GM12878 (cell line): Measurements from ENCODE around the gene ANKRD13C. TPM values are rescaled to one million over a fixed set of nuclear protein-coding genes. Genes with fewer than 3 reads are reported as not detected.

Experiments
- ATAC-seq: fragments of 200-7000 bp; cut with Tn5 transposase; 3 replicates; pipeline ENCODE4 v1.9.1; 2020; ENCODE audit warnings: mild to moderate bottlenecking, moderate library complexity
- BruUV-seq: library from RNA; stranded (reverse); fragments of 400-500 nt; replicated peaks from 2 replicates; lab custom pipeline; 2021; lab: Mats Ljungman, UMichigan
- CTCF ChIA-PET: fragments of 300-600 bp; sonication (Branson Sonifier 250); formaldehyde crosslinking; extraction: SDS; loops from one replicate; lab custom pipeline; 2021; ENCODE audit warnings: inconsistent platforms; lab: Yijun Ruan, JAX
- POLR2A ChIA-PET: fragments of 350-600 bp; formaldehyde crosslinking; extraction: SDS; loops from one replicate; lab custom pipeline; 2021; ENCODE audit warnings: inconsistent platforms; lab: Charles Lee
- RAD21 ChIA-PET: fragments of 300-600 bp; sonication (Branson Sonifier 250); formaldehyde crosslinking; loops from one replicate; lab custom pipeline; 2023; ENCODE audit warnings: antibody characterized with exemption; ENCODE audit not compliant: unreplicated experiment; lab: Charles Lee
- SMC1A ChIA-PET: fragments of 300-600 bp; sonication (Branson Sonifier 250); formaldehyde crosslinking; loops from one replicate; lab custom pipeline; 2023; ENCODE audit not compliant: unreplicated experiment, uncharacterized antibody; lab: Charles Lee
- DNase-seq: peaks from one replicate; pipeline ENCODE4 v3.0.0-alpha.2; 2011; ENCODE audit warnings: low read depth, low spot score
- FAIRE-seq: peaks from 3 replicates; lab custom pipeline; 2011; peaks lifted over from hg19 to GRCh38; lab: Jason Lieb, UNC
- H2AFZ ChIP-seq: 2 replicates; pipeline ENCODE4 v1.6.0; 2011; ENCODE audit warnings: low read depth, low read length, control low read depth; ENCODE audit not compliant: control insufficient read depth
- H3K27ac ChIP-seq: 2 replicates; pipeline ENCODE4 v1.5.1; 2011; ENCODE audit warnings: control low read depth; ENCODE audit not compliant: control insufficient read depth, insufficient read depth
- H3K27me3 ChIP-seq, 2 experiments: replicated peaks in 1 of 2; 2 replicates each; pipeline versions ENCODE4 v1.6.0 to v1.6.1; 2011; ENCODE audit warnings: low read length in 1 of 2; ENCODE audit not compliant: control insufficient read depth in 2 of 2, insufficient read depth in 2 of 2
- H3K36me3 ChIP-seq, 2 experiments: 2 replicates each; pipeline ENCODE4 v1.5.1; 2011; ENCODE audit warnings: low read length in 1 of 2; ENCODE audit not compliant: control insufficient read depth in 2 of 2, insufficient read depth in 2 of 2
- H3K4me1 ChIP-seq: 2 replicates; pipeline ENCODE4 v1.6.1; 2011; ENCODE audit warnings: mild to moderate bottlenecking, low read length, moderate library complexity, mixed read lengths; ENCODE audit not compliant: control insufficient read depth, insufficient read depth
- H3K4me2 ChIP-seq: 2 replicates; pipeline ENCODE4 v1.6.0; 2011; ENCODE audit warnings: control low read depth; ENCODE audit not compliant: control insufficient read depth, insufficient read depth
- H3K4me3 ChIP-seq: fragments of 200-600 bp; sonication (generic); 2 replicates; pipeline ENCODE4 v1.5.1; 2016
- H3K79me2 ChIP-seq: 2 replicates; pipeline ENCODE4 v1.6.0; 2011; ENCODE audit warnings: low read length; ENCODE audit not compliant: control insufficient read depth, insufficient read depth
- H3K9ac ChIP-seq: 2 replicates; pipeline ENCODE4 v1.8.0; 2011; ENCODE audit warnings: low read length, control low read depth, mixed read lengths; ENCODE audit not compliant: control insufficient read depth, insufficient read depth
- H3K9me3 ChIP-seq: replicated peaks from 3 replicates; pipeline ENCODE4 v1.5.1; 2011; ENCODE audit warnings: mild to moderate bottlenecking, low read length; ENCODE audit not compliant: control insufficient read depth, insufficient read depth
- H4K20me1 ChIP-seq: 2 replicates; pipeline ENCODE4 v1.6.0; 2011; ENCODE audit not compliant: control insufficient read depth, insufficient read depth
- ATF7 ChIP-seq: fragments of 450-650 bp; IDR thresholded peaks from 2 replicates; pipeline ENCODE4 v1.6.1; 2016; ENCODE audit warnings: low read depth, mild to moderate bottlenecking
- CEBPB ChIP-seq, 2 experiments: fragments of 150-350 bp in 1 of 2; IDR thresholded peaks; 2 replicates each; pipeline ENCODE4 v1.6.1; 2012 to 2014; ENCODE audit warnings: low read depth in 2 of 2, low read length in 2 of 2, borderline replicate concordance in 1 of 2, inconsistent platforms in 1 of 2
- CHD1 ChIP-seq: IDR thresholded peaks from 2 replicates; pipeline ENCODE4 v1.6.1; 2012; ENCODE audit warnings: low read depth, low read length, improper control_type of control experiment
- EED ChIP-seq: sonication (generic); IDR thresholded peaks from 2 replicates; pipeline ENCODE4 v1.6.1; 2016; ENCODE audit warnings: antibody characterized with exemption, low read depth
- IKZF1 ChIP-seq: fragments of 450-650 bp; conservative IDR thresholded peaks from 2 replicates; pipeline ENCODE4 v1.6.1; 2017; ENCODE audit warnings: antibody characterized with exemption, mild to moderate bottlenecking
- PAX8 ChIP-seq: fragments of 450-650 bp; IDR thresholded peaks from 2 replicates; pipeline ENCODE4 v1.6.1; 2017; ENCODE audit warnings: mild to moderate bottlenecking, moderate library complexity
- RBBP5 ChIP-seq: fragments of 200-600 bp; sonication (generic); conservative IDR thresholded peaks from 2 replicates; pipeline ENCODE4 v1.6.1; 2016
- RUNX3 ChIP-seq: IDR thresholded peaks from 2 replicates; pipeline ENCODE4 v1.6.1; 2012; ENCODE audit warnings: low read length, inconsistent platforms
- SPI1 ChIP-seq: IDR thresholded peaks from 2 replicates; pipeline ENCODE4 v1.6.1; 2011; ENCODE audit warnings: low read depth, mild to moderate bottlenecking, low read length, moderate library complexity, borderline replicate concordance; ENCODE audit not compliant: insufficient read depth
- SREBF2 ChIP-seq: IDR thresholded peaks from 2 replicates; pipeline ENCODE4 v1.6.1; 2012; ENCODE audit warnings: mild to moderate bottlenecking, low read length
- SRF ChIP-seq, 2 experiments: IDR thresholded peaks; 2 replicates each; pipeline ENCODE4 v1.6.1; 2011; ENCODE audit warnings: low read depth in 2 of 2, low read length in 2 of 2, mild to moderate bottlenecking in 1 of 2, moderate library complexity in 1 of 2
- ZNF207 ChIP-seq: fragments of 450-650 bp; IDR thresholded peaks from 2 replicates; pipeline ENCODE4 v1.6.1; 2014; ENCODE audit warnings: antibody characterized with exemption, mild to moderate bottlenecking, borderline replicate concordance
- ZSCAN29 ChIP-seq: fragments of 450-650 bp; IDR thresholded peaks from 2 replicates; pipeline ENCODE4 v1.6.1; 2017; ENCODE audit warnings: mild to moderate bottlenecking, moderate library complexity
- WGBS: methylation state at CpG from one replicate; pipeline ENCODE4 v1.1.6; 2016; ENCODE audit warnings: low lambda C conversion rate; ENCODE audit not compliant: insufficient replicate concordance, insufficient coverage; ENCODE audit errors: missing lambda C conversion rate; 5-methylcytosine and 5-hydroxymethylcytosine counted together
- in situ Hi-C: fragments of 300-500 bp; cut with MboI; formaldehyde crosslinking; loops from 9 replicates; pipeline ENCODE4 v1.14.3; 2018; ENCODE audit warnings: mixed read lengths
- intact Hi-C: fragments of 100-400 bp; cut with micrococcal nuclease; formaldehyde crosslinking; loops from one replicate; pipeline ENCODE4 v1.14.2; 2022; ENCODE audit not compliant: unreplicated experiment
- polyA plus RNA-seq, 11 experiments: library from polyadenylated mRNA; depleted of rRNA in 4 of 11; unstranded in 6 of 11; stranded (reverse) in 5 of 11; fragments of >200 nt; fragmentation: Nextera tagmentation in 4 of 11; fragmentation: Illumina TruSeq in 1 of 11; extraction: Ambion mirVana in 4 of 11; extraction: Trizol in 1 of 11; gene quantifications; 1 replicate in 1 of 11; 2 replicates in 10 of 11; pipeline versions ENCODE4 v1.2.1 to v1.2.3, GENCODE V29; 2011 to 2016; ENCODE audit warnings: inconsistent platforms in 2 of 11, missing spikeins in 2 of 11, low read depth in 1 of 11
- total RNA-seq, 4 experiments: library from RNA; depleted of rRNA in 3 of 4; stranded (reverse); fragments of >200 nt in 3 of 4; fragmentation: Illumina TruSeq in 1 of 4; extraction: Trizol in 1 of 4; gene quantifications; 2 replicates each; pipeline versions ENCODE4 v1.2.1 to v1.2.3, GENCODE V29; 2013 to 2021
- TF ChIP-seq, protein P1 (sequence below): fragments of 450-650 bp; IDR thresholded peaks from 2 replicates; pipeline ENCODE4 v1.6.1; 2017; ENCODE audit warnings: borderline replicate concordance

The ANKRD13C gene
- total and polyA plus RNA-seq, 10 of the 15 experiments (the other 5 are each of a cell fraction or from before 2014, with no cell fraction given): 3.7 to 24.4 (median 14.1) TPM

DNA sequence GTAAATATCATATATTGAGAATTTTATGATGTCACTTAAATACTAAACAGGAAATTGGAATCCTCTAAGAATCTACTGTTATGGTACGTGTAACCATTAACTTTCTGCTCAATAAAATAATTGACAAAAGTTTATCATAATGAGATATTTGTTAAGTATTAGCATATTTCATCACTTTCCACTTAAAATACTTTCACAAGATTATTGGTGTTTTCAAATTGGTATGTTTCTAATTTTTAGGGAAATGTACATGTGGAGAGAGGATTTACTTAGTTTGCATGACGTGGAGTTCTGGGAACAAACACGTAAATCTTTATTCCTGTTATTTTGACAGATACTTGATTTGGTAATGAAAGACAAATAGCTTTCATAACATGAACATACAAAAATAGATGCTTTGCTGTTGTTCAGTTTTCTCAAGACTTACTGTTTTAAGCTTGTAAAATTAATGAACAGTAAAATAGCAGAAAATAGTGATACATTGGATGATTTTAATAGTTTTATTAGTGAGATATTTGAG lies 131.7 kb downstream of the ANKRD13C start:
- Histone ChIP-seq H3K27me3 (no peaks in the 10 kb centered on the region), H3K27ac (no peak overlapping the region), H3K79me2 (peaks cover 81% of the 10 kb centered on the region), H3K4me2 (peak overlapping the region; percentile 87), H2AFZ (no peak overlapping the region), H3K9ac (peak overlapping the region; percentile 99), H3K4me1 (peaks cover 6% of the 10 kb centered on the region), H3K36me3 (peaks cover 0 to 14% of the 10 kb centered on the region in 2 experiments; a peak in 3 of 4 replicates), H3K9me3 (no peaks in the 10 kb centered on the region), H3K4me3 (peak overlapping the region; percentile 88), H4K20me1 (no peaks in the 10 kb centered on the region)
- SMC1A ChIA-PET: interaction anchor here (0.9 kb wide), 1 partner anchor 16 kb away, joined by 4 read pairs; no protein-coding TSS in a partner anchor
- TF ChIP-seq RUNX3 (no peak), ATF7 (0 out of 2 replicates have a peak, but pooled peaks have one; percentile 30)
- intact Hi-C loops: loop anchor here (5.0 kb wide), 1 partner anchor 130 kb away; the partner anchor contains the start of gene ANKRD13C
- no peak for FAIRE-seq
- 0% methylated on average over 3 of the region's 3 CpGs for WGBS
- POLR2A ChIA-PET: interaction anchor here (1.1 to 1.2 kb wide), 2 partner anchors 12 to 19 kb away, joined by 3 read pairs; no protein-coding TSS in a partner anchor
- in situ Hi-C loops: no loop called here
- DNase-seq: no peak
- no TSS peak for BruUV-seq
- CTCF ChIA-PET: interaction anchor here (1.0 to 1.5 kb wide), 2 partner anchors 10 to 14 kb away, joined by 3 to 4 read pairs; no protein-coding TSS in a partner anchor
- ATAC-seq: no peak
- RAD21 ChIA-PET: interaction anchor here (1.0 kb wide), 1 partner anchor 13 kb away, joined by 4 read pairs; no protein-coding TSS in a partner anchor

DNA sequence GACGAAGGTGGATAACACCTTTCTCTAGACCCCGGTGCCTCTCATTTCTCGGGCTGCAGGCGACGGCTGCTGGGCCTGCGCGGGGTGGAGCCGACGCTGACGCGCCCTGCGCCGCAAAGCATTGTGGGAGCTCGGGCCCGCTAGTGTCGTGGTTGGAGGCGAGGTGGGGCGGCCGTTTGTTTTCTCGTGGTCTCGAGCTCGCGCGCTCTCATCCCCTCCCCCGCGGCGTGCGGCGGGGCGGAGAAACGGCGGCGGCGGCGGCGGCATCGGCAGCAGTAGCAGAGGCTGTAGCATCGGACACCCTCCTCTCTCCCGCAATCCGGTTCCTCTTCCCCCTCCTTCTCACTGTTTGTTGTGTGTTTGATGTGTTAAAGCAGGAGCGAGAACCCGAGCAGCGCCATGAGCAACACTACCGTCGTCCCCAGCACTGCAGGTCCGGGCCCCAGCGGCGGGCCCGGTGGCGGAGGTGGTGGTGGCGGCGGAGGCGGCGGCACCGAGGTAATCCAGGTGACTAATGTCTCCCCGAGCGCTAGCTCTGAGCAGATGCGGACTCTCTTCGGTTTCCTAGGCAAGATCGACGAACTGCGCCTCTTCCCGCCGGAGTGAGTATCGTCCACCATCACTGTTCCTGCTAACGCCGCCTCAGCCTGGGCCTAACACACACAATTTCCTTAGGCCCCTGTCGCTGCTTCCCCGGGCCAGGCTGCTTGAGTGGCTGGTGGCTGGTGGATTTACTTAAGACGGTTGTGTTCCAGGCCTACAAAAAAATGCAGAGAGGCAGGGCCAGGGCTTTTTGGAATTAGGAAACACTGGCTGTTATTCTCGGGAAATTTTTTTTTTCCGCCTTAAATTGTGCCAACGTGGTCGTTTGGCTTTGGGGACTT lies 133.0 kb downstream of the ANKRD13C start, which contains the start of gene SRSF11:
SRSF11 (plus strand) TSS at position 143 of the 884 bp plus-strand sequence; CDS start at position 400, 257 bp downstream.
- Histone ChIP-seq H3K79me2 (peaks cover 78% of the 10 kb centered on the region), H3K9ac (peak within 1 kb of the TSS; percentile 99), H3K4me1 (no peaks in the 10 kb centered on the region; the same call in 1 of the 2 replicates), H4K20me1 (no peaks in the 10 kb centered on the region), H3K9me3 (no peaks in the 10 kb centered on the region), H3K27ac (peak within 1 kb of the TSS; percentile 94), H2AFZ (peak within 1 kb of the TSS; percentile 77), H3K27me3 (no peaks in the 10 kb centered on the region), H3K4me3 (peak within 1 kb of the TSS; percentile 88), H3K4me2 (peak within 1 kb of the TSS; percentile 87), H3K36me3 (peaks cover 0 to 12% of the 10 kb centered on the region in 2 experiments; a peak in 3 of 4 replicates)
- intact Hi-C loops (loop anchor here (1.0 to 5.0 kb wide), 2 partner anchors 16 to 131 kb away; partner anchors contain the start of genes ANKRD13C and LRRC40), in situ Hi-C loops (no loop called here)
- RAD21 ChIA-PET: interaction anchor here (0.6 to 2.2 kb wide), 5 partner anchors 9 to 215 kb away, joined by 3 to 9 read pairs (median 3); partner anchors contain the start of gene CTH
- FAIRE-seq (peak; percentile 77), DNase-seq (peak; percentile 79), ATAC-seq (peak; percentile 96)
- BruUV-seq: TSS peak; percentile 50
- POLR2A ChIA-PET: interaction anchor here (0.7 to 3.4 kb wide), 10 partner anchors 9 to 860 kb away, joined by 3 to 43 read pairs (median 4); partner anchors contain the start of genes LRRC40 and ZRANB2
- SMC1A ChIA-PET: interaction anchor here (0.9 to 3.6 kb wide), 6 partner anchors 12 to 287 kb away, joined by 3 to 31 read pairs (median 4); no protein-coding TSS in a partner anchor
- under 1% methylated on average over 64 of the region's 74 CpGs for WGBS
- CTCF ChIA-PET: interaction anchor here (0.6 to 2.3 kb wide), 5 partner anchors 13 to 855 kb away, joined by 3 to 14 read pairs (median 3); no protein-coding TSS in a partner anchor
- TF ChIP-seq ZNF207 (no peak), SREBF2 (no peak), CEBPB (IDR thresholded peaks at IDR 0.05; ENCODE audit: borderline replicate concordance in 1 of 2, low read depth in 2 of 2, low read length in 2 of 2) (no peak), SRF (IDR thresholded peaks at IDR 0.05; ENCODE audit: low read depth in 2 of 2, low read length in 2 of 2) (no peak), EED (no peak), CHD1 (0 out of 2 replicates have a peak, but pooled peaks have one; percentile 63), ZSCAN29 (no peak), RBBP5 (peak; percentile 38; the same call in 1 of the 2 replicates), SPI1 (no peak), IKZF1 (peak; percentile 71), PAX8 (no peak)
- TF ChIP-seq, protein P1, sequence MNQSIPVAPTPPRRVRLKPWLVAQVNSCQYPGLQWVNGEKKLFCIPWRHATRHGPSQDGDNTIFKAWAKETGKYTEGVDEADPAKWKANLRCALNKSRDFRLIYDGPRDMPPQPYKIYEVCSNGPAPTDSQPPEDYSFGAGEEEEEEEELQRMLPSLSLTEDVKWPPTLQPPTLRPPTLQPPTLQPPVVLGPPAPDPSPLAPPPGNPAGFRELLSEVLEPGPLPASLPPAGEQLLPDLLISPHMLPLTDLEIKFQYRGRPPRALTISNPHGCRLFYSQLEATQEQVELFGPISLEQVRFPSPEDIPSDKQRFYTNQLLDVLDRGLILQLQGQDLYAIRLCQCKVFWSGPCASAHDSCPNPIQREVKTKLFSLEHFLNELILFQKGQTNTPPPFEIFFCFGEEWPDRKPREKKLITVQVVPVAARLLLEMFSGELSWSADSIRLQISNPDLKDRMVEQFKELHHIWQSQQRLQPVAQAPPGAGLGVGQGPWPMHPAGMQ: no peak
